22Rv1 (cell line): ENCODE data around the gene ZNF407.

Source experiments
- H3K27ac ChIP-seq: fragments of 450-650 bp; 2 replicates; pipeline ENCODE4 v1.5.1; 2017
- CTCF ChIP-seq: fragments of 450-650 bp; IDR thresholded peaks from 2 replicates; pipeline ENCODE4 v1.5.1; 2017; ENCODE audit warnings: mild to moderate bottlenecking
- ZFX ChIP-seq: fragments of 450-650 bp; IDR thresholded peaks from 2 replicates; pipeline ENCODE4 v1.6.1; 2017; ENCODE audit warnings: antibody characterized with exemption, borderline replicate concordance

ZNF407 gene

GRCh38 chr18:74669136-74669798 is 71.6 kb downstream of the ZNF407 start:
- no peak overlapping the region for H3K27ac ChIP-seq

GRCh38 chr18:74672371-74672770 is 74.7 kb downstream of the ZNF407 start:
- peak overlapping the region; percentile 2; the same call in 1 of the 2 replicates for H3K27ac ChIP-seq
- TF ChIP-seq ZFX = no peak
- TF ChIP-seq CTCF = no peak

More at GRCh38 chr18:74669136-74669798, 71.6 kb downstream of the ZNF407 start:
- TF ChIP-seq CTCF (no peak), ZFX (no peak)

- TF ChIP-seq ZFX (no peak), CTCF (no peak)
These were observed 76.8 kb downstream of the ZNF407 start for GRCh38 chr18:74674487-74674886.

GRCh38 chr18:74679006-74679678 is 81.5 kb downstream of the ZNF407 start:
- TF ChIP-seq ZFX (no peak), CTCF (no peak)
- no peak overlapping the region for H3K27ac ChIP-seq

More at GRCh38 chr18:74674487-74674886, 76.8 kb downstream of the ZNF407 start:
- H3K27ac ChIP-seq = no peak overlapping the region

GRCh38 chr18:74679679-74680076 is 82.0 kb downstream of the ZNF407 start:
- no peak for TF ChIP-seq ZFX
- H3K27ac ChIP-seq = no peak overlapping the region

- TF ChIP-seq ZFX = no peak
- TF ChIP-seq CTCF = no peak
- H3K27ac ChIP-seq = no peak overlapping the region
These were observed 84.7 kb downstream of the ZNF407 start for GRCh38 chr18:74682141-74682990.

GRCh38 chr18:74682991-74683297 is 85.3 kb downstream of the ZNF407 start:
- H3K27ac ChIP-seq = no peak overlapping the region
- TF ChIP-seq CTCF (no peak), ZFX (no peak)
